ENCODE results near the gene ZBED2.
A peak's percentile ranks its signal among the peaks of the same experiment; 100 is the strongest.

The ZBED2 gene

GRCh38 chr3:111601810-111602209, 6.7 kb upstream of the ZBED2 start:
- DNase-seq = no peak

DNA sequence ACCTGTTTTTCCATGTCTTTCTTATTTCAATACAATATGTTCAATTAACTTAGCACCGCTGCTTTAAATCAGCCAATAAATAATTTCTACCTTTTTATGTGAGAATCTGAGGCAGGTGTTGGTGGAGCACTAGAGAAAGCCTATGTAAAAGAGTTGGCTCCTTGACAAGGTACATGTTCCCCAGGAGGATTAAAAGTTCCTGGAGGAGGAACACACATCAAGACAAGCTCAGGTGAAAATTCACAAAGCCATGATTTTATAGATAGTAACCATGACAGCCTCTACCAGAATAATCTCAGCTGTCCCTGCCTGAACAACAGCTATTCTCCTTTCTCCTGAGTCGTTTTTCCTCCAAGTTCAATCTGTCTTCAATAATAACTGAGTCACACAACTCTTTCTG, 3.4 kb upstream of the ZBED2 start:
- DNase-seq = no peak

DNA sequence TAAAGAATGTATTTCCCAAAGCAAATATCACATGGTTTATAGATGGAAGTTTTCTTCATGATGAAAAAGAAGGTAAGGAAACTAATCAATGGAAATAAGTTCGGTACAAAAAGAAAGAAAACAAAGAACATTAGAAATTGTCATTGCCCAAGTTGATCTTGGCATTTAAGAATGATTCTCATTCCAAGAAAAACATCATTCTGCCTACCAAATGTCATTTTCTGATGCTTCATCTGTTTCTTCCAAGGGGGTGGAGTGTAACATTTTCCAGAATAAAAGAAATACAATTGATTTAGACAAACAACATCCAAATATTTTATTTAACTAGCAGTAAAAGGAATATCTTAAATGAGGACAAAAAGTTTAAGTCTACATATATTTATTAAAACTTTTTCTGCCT, 3.0 kb upstream of the ZBED2 start:
- DNase-seq = no peak

DNA sequence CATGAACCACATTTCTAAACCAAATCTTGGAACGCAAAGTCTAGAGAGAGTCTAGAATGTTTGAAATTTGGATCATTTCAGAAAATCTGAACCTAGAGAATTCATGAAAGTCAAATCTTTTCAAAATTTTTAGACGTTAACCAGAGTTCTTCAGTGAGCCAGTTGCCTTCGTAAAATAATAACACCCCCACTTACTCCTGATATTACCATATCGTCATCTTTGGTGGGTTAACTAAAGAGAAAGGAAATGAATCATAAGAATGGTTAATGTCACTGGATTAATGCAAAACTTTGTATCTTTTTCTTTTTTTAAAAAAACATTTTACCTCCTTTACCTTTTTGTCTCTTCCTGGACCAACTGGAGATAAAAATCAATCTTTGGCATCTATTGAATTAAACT, 1.2 kb upstream of the ZBED2 start:
- no peak for DNase-seq

GRCh38 chr3:111594781-111595180, 365 bp downstream of the ZBED2 start:
- no peak for DNase-seq

DNA sequence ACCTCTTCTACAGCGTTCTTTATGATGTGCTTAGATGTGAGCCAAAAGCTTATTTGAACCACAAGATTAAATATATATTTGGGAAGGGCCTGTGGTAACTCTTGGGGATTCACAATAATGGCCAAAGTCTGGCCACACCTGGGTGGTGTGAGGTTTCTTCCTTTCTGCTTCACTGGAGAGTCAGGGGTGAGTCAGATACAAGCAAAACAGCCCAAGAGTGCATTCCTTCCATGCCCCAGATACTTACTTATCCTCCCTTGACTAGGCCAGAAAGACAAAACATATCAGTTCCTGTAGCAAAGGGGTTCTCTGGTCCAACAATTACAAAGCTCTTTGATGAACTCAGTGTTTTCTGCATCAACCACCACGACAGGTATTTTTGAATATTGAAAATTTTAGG, 941 bp downstream of the ZBED2 start:
- no peak for DNase-seq

DNA sequence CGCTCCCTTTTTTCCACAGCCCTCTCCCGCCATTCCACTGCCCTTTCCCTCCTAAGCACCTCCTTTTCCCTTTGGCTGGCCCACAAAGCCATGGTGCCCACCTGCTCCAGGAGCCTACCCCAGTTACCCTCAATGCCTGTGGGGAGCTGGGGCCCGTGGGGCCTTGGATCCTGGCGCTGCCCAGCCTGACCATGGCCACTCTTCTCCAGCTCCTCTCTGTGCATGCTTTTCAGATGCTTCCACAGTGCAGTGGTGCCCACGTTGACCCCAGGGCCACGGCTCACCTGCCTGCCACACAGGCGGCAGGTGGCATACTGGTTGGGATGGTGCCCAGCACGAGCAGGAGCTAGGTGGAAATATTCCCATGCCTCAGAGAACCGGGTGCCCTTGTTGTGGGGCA, 1.5 kb downstream of the ZBED2 start:
- no peak for DNase-seq

DNA sequence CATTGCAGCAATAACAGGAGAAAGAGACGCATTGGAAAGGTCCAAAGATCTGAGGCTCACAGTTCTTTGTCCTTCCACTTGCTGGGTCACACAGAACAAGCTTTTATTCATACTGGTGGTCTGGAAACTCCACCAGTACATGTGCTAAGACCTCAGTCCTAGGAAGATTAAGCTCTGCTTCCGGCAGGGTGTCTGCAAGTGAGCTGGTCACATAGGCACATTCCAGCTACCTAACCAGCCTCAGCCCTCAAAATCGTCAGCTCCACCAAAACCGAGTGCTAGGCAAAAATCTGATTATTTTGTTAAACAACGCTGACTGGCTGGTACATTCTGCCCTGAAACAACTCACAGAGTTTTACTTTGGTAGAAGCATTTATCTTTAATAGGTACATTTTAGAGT, 2.2 kb downstream of the ZBED2 start:
- DNase-seq = no peak

DNA sequence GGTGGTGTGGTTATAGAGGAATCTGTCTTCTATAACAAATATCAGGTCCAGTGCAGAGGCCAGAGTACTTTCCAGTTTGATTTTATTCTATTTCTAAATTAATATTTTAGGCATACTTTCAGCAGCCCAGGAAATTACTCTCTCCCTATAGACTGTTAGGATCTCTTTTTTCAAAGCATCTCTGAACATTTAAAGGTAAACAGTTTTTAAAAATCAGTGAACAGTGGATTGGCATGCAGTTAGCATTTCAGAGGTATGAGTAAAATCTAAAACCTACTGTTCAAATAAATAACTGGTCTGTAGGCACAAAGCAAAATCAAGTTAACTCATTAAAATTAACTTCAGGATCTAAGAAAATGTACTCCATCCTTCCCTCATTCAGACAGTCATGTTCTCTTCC, 3.0 kb downstream of the ZBED2 start:
- no peak for DNase-seq

- no peak for DNase-seq
Observed at GRCh38 chr3:111591555-111591954, 3.6 kb downstream of the ZBED2 start.

- no peak for DNase-seq
Observed at GRCh38 chr3:111590143-111590491, 5.0 kb downstream of the ZBED2 start.

- DNase-seq = no peak
Observed at GRCh38 chr3:111589303-111590142, 5.6 kb downstream of the ZBED2 start.

DNA sequence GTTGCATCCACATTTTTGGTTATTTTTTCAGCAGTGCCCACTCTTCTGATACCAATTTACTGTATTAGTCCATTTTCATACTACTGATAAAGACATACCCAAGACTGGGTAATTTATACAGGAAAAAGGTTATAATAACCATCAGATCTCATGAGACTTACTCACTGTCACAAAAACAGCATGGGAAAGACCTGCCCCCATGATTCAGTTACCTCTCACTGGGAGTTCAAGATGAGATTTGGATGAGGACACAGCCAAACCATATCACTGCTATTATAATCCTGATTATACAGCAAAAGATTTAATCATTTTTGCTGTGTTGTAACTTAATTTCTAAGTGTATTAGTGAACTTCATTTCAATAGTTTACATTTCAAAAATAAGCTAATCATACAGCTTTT, 6.6 kb downstream of the ZBED2 start:
- no peak for DNase-seq

- no peak for DNase-seq
Observed at GRCh38 chr3:111585217-111585616, 9.9 kb downstream of the ZBED2 start.

DNA sequence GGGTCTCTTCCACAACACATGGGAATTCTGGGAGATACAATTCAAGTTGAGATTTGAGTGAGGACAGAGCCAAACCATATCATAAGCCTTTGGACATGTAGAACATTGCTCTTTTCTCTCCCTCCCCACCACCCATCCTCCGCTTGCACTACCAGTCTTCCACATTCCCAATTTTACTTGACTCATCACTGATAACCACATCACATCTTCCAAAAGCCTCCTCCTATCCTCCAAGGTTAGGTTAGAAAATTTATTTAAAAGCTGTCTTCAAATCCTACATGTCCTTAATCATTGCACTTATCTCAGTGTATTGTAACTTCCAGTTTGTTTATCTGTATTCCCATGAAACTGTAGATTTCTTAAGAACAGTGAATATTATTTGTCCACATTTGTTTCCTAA, 10.4 kb downstream of the ZBED2 start:
- DNase-seq = no peak

DNA sequence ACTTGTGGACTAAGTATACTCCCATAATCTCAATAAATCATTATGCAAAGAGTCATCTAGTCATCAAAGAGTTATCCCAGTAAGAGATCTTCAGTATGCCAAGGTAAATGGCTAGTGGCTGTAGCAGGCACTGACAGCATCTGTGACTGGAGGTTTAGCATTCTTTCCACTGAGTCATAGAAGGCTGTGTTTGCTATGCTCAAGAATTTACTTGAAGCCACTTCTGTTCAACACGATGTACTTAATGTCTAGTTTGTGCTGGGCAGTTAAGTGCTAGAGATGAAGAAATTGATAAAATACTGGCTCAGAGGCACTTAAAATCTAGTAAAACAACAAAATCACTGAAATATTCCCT, 13.0 kb downstream of the ZBED2 start:
- no peak for DNase-seq

- DNase-seq = no peak
Observed at GRCh38 chr3:111581403-111582119, 13.6 kb downstream of the ZBED2 start.

DNA sequence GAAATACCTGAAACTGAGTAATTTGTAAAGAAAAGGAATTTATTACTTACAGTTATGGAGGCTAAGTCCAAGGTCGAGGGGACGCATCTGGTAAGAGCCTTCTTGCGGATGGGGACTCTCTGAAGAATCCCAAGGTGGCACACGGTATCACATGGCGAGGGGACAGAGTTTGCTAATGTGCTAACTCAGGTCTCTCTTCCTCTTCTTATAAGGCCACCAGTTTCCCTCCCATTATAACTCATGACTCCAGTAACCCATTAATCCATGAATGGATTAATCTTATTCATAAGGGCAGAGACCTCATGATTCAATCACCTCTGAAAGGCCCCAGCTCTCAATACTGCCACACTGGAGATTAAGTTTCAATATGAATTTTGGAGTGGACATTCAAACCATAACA, 15.7 kb downstream of the ZBED2 start:
- no peak for DNase-seq

- no peak for DNase-seq
Observed at GRCh38 chr3:111578867-111579266, 16.3 kb downstream of the ZBED2 start.

- peak; percentile 33 for DNase-seq
Observed at GRCh38 chr3:111577798-111578685, 17.1 kb downstream of the ZBED2 start.

DNA sequence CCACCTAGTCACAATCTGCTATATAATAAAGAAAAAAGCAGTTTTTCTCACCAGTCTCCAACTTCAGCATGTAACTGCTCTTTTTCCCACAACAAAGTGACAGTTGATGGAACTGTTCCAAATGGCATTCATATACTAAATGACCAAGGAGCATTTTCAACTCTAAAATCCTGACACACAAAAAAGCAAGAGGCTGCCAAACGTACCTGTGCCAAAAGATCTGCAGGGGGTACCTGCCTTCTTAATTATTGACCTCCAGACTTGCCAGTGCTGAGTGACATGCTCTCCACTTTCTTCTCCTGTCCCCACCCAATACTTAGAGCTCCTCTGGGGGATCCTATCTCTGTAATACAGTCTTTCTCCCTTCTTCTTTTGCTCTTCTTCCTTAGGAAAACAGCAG, 18.0 kb downstream of the ZBED2 start:
- DNase-seq = no peak

GRCh38 chr3:111571907-111572460, 23.2 kb downstream of the ZBED2 start:
- DNase-seq = no peak

DNA sequence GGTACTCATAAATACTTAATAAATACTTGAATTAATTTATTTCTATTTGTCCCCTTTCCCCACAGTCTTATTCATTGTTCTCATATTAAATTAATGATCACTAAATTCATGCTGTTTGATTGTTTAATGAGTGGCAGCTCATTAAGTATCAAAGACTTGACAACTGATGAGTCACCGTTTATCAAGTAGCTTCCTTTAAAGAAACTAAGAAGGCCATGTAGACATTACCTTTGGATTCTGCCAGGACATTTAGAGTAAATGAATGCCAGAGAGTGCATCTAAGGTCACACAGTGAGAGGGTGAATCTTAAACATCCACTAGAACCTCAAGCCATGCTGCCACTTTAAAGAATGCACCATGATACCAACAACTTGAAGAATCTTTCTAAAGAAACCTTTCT, 23.9 kb downstream of the ZBED2 start:
- DNase-seq = no peak

Data from DMS 273 treated with DMSO at 0.1 percent for 48 hours (cell line).